ENCODE results near the gene ATG101. TPM values are rescaled to one million over a fixed set of nuclear protein-coding genes. Genes with fewer than 3 reads are reported as not detected.
A peak's percentile ranks its signal among the peaks of the same experiment; 100 is the strongest.

ATG101 gene
- total and polyA plus RNA-seq, 2 of the 13 experiments (the other 11 are each of a cell fraction or from before 2014, with no cell fraction given) = 58.2 to 67.7 TPM

DNA sequence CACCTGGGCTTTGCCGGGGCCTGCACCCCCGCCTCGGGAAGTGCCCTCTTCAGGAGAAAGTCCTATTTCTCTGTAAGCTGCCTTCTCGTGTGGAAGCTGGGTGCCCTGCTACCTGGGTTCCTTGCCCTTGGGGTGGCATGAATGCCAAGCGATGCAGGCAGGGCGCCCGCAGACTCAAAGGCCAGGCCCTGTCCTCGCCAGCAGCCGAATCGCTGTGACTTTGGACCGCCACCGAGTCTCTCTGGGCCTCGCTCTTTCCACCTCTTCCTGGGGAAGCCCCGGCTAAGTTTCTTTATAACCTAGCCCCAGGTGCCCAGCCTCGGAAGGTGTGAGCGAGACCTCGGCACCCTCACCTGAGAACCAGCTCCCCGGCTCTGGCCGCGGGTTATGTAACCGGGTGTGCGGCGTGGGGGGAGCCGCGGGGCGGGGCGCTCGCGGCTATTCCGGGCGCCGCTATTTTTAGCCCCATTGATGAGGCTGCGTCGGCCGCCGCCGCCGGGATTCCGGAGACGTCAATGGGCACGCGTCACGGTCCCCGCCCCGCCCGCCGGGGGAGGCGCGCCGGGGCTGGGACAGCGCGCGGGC is 33.1 kb upstream of the ATG101 start (continued):
- TF ChIP-seq, protein P1, sequence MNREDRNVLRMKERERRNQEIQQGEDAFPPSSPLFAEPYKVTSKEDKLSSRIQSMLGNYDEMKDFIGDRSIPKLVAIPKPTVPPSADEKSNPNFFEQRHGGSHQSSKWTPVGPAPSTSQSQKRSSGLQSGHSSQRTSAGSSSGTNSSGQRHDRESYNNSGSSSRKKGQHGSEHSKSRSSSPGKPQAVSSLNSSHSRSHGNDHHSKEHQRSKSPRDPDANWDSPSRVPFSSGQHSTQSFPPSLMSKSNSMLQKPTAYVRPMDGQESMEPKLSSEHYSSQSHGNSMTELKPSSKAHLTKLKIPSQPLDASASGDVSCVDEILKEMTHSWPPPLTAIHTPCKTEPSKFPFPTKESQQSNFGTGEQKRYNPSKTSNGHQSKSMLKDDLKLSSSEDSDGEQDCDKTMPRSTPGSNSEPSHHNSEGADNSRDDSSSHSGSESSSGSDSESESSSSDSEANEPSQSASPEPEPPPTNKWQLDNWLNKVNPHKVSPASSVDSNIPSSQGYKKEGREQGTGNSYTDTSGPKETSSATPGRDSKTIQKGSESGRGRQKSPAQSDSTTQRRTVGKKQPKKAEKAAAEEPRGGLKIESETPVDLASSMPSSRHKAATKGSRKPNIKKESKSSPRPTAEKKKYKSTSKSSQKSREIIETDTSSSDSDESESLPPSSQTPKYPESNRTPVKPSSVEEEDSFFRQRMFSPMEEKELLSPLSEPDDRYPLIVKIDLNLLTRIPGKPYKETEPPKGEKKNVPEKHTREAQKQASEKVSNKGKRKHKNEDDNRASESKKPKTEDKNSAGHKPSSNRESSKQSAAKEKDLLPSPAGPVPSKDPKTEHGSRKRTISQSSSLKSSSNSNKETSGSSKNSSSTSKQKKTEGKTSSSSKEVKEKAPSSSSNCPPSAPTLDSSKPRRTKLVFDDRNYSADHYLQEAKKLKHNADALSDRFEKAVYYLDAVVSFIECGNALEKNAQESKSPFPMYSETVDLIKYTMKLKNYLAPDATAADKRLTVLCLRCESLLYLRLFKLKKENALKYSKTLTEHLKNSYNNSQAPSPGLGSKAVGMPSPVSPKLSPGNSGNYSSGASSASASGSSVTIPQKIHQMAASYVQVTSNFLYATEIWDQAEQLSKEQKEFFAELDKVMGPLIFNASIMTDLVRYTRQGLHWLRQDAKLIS (CRISPR knock-in tag; IDR thresholded peaks at IDR 0.05) = no peak
- TF ChIP-seq CBX2 (IDR thresholded peaks at IDR 0.05; ENCODE audit: low read depth, low read length) (no peak), CBX2 (CRISPR knock-in tag; IDR thresholded peaks at IDR 0.05; ENCODE audit: low read depth) (no peak), SOX13 (IDR thresholded peaks at IDR 0.05) (no peak), SOX13 (CRISPR knock-in tag; conservative IDR thresholded peaks at IDR 0.05 in 1 of 2, IDR thresholded peaks at IDR 0.05 in 1 of 2) (peak in 1 of 2 experiments; percentile 41; a peak in 1 of 4 replicates), ZNF567 (CRISPR knock-in tag; IDR thresholded peaks at IDR 0.05; ENCODE audit: borderline replicate concordance) (no peak), MXI1 (IDR thresholded peaks at IDR 0.05; ENCODE audit: borderline replicate concordance, low read depth, low read length) (peak; percentile 23; the same call in 1 of the 3 replicates), SIN3A (IDR thresholded peaks at IDR 0.05; ENCODE audit: borderline replicate concordance, low read depth, low read length) (no peak), SRSF4 (IDR thresholded peaks at IDR 0.05; ENCODE audit: low read depth, low read length, poor library complexity, severe bottlenecking) (no peak), SMAD9 (CRISPR knock-in tag; IDR thresholded peaks at IDR 0.05) (no peak), RFX3 (CRISPR knock-in tag; IDR thresholded peaks at IDR 0.05) (no peak), HBP1 (CRISPR knock-in tag; IDR thresholded peaks at IDR 0.05; ENCODE audit: low read depth) (0 out of 2 replicates have a peak, but pooled peaks have one; percentile 48), ZNF513 (CRISPR knock-in tag; conservative IDR thresholded peaks at IDR 0.05) (no peak), TFDP2 (CRISPR knock-in tag; IDR thresholded peaks at IDR 0.05) (no peak), MAFF (IDR thresholded peaks at IDR 0.05; ENCODE audit: low read depth, low read length) (no peak), MYPOP (CRISPR knock-in tag; IDR thresholded peaks at IDR 0.05) (0 out of 2 replicates have a peak, but pooled peaks have one; percentile 31), PHF8 (CRISPR knock-in tag; IDR thresholded peaks at IDR 0.05) (peak; percentile 51; the same call in 1 of the 2 replicates), AHR (CRISPR knock-in tag; IDR thresholded peaks at IDR 0.05) (no peak), ZNF383 (CRISPR knock-in tag; IDR thresholded peaks at IDR 0.05; ENCODE audit: borderline replicate concordance) (no peak), U2AF1 (optimal IDR thresholded peaks at IDR 0.05; ENCODE audit: low read depth, low read length) (no peak), RAD21 (CRISPR knock-in tag; IDR thresholded peaks at IDR 0.05) (0 out of 2 replicates have a peak, but pooled peaks have one; percentile 16)

All from HepG2 (cell line).